RWPE1 (cell line): ENCODE results near the gene ACSM4.

Experiments
- CTCF ChIA-PET: fragments of 350-600 bp; sonication (Branson Sonifier 250); formaldehyde crosslinking; extraction: SDS; loops from one replicate; lab custom pipeline; 2021; lab: Yijun Ruan, JAX
- POLR2A ChIA-PET: fragments of 400-600 bp; formaldehyde crosslinking; extraction: SDS; loops from one replicate; lab custom pipeline; 2020; ENCODE audit warnings: antibody characterized with exemption; ENCODE audit not compliant: low non-redundant PET; lab: Yijun Ruan, JAX
- DNase-seq: peaks from one replicate; pipeline ENCODE4 v3.0.0; 2012; ENCODE audit warnings: low spot score
- H3K27ac ChIP-seq: fragments of 450-650 bp; 2 replicates; pipeline ENCODE4 v1.5.1; 2017
- CTCF ChIP-seq: fragments of 450-650 bp; conservative IDR thresholded peaks from 2 replicates; pipeline ENCODE4 v1.5.1; 2017; ENCODE audit warnings: low read depth, mild to moderate bottlenecking

The ACSM4 gene

DNA sequence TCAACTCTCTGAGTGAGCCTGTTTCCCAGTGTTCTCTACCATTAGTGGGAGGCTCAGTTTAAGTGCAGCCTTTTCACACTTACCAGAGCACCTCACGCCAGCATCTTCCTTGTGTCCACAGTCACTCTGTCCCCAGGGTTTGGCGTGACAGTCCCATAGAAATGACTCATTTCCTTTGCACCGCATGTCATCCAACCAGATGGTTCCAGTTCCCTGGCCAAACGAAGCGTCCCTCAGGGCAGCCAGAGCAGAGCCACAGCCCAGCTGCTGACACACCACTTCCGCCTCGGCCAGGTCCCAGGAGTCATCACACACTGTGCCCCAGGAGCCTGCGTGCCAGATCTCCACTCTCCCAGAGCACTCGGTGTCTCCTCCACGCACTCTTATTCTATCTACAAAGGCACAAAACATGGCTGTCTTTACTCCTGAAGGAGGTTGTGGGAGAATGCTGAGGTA is 65.4 kb downstream of the ACSM4 start:
- DNase-seq: no peak
- no peak overlapping the region for H3K27ac ChIP-seq
- ChIA-PET POLR2A (no interaction called here), CTCF (no interaction called here)
- no peak for TF ChIP-seq CTCF

GRCh38 chr12:7373226-7373625 is 69.4 kb downstream of the ACSM4 start:
- POLR2A ChIA-PET: no interaction called here
- no peak for DNase-seq
- CTCF ChIA-PET: no interaction called here
- TF ChIP-seq CTCF: no peak
- H3K27ac ChIP-seq: no peak overlapping the region

DNA sequence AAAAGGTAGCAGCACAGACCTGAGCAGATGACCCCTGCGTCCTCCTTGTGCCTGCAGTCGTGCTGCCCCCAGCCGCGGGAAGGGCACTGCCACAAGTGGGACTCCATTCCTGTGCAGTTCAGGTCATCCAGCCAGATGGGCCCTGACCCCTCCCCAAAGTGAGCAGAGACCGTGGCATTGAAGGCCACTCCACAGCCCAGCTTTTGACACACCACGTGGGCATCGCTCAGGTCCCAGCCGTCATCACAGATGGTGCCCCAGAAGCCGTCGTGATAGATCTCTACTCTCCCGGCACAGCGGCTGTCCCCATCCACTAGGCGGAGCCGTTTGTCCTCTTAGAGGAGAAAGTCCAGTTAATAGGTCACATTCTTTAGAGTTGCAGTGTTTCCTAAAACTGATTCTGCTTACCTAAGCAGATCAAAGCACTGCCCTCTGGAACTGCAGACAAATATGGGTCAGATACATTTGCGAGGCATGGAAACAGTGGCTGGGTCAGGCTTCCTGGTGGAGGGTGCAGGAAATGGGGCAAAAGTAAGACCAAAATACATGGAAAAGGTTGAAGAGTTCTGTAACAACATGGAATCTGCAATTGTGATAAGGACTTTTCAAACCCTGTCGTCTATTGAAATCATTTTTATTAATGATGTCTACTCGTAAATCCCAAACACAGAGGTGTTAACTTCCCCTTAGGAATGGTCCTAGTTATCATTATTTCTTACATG is 70.7 kb downstream of the ACSM4 start:
- TF ChIP-seq CTCF: peak; percentile 33
- ChIA-PET POLR2A (no interaction called here), CTCF (no interaction called here)
- peak; percentile 44 for DNase-seq
- H3K27ac ChIP-seq: no peak overlapping the region

- H3K27ac ChIP-seq: no peak overlapping the region
- DNase-seq: no peak
- TF ChIP-seq CTCF: no peak
- ChIA-PET POLR2A (no interaction called here), CTCF (no interaction called here)
Observed at GRCh38 chr12:7375145-7375543, 71.3 kb downstream of the ACSM4 start.

- ChIA-PET POLR2A (no interaction called here), CTCF (interaction anchor here (0.6 kb wide), 1 partner anchor 294 kb away, joined by 3 read pairs; no protein-coding TSS in a partner anchor)
- no peak overlapping the region for H3K27ac ChIP-seq
- TF ChIP-seq CTCF: no peak
- no peak for DNase-seq
Observed at GRCh38 chr12:7376196-7376595, 72.3 kb downstream of the ACSM4 start.
